PFSK-1 (cell line): Measurements from ENCODE around the gene HMGCS1.

Experiments used
- POLR2AphosphoS5 ChIP-seq: IDR thresholded peaks from 2 replicates; pipeline ENCODE4 v1.6.1; 2012; ENCODE audit warnings: low read depth, mild to moderate bottlenecking, control low read depth, low read length, moderate library complexity
- SIN3A ChIP-seq: IDR thresholded peaks from 2 replicates; pipeline ENCODE4 v1.6.1; 2012; ENCODE audit warnings: mild to moderate bottlenecking, low read length, moderate library complexity, borderline replicate concordance; ENCODE audit not compliant: insufficient read depth
- TAF1 ChIP-seq: IDR thresholded peaks from 2 replicates; pipeline ENCODE4 v1.6.1; 2012; ENCODE audit warnings: low read length, control low read depth, borderline replicate concordance; ENCODE audit not compliant: insufficient read depth
- TF ChIP-seq, protein P1 (sequence below), 2 experiments: IDR thresholded peaks; 2 replicates each; pipeline versions ENCODE4 v1.6.1 to v1.8.0; 2011 to 2012; ENCODE audit warnings: low read depth in 2 of 2, low read length in 2 of 2, control low read depth in 1 of 2, inconsistent platforms in 1 of 2, mild to moderate bottlenecking in 1 of 2, moderate library complexity in 1 of 2; ENCODE audit not compliant: insufficient read depth in 1 of 2

DNA sequence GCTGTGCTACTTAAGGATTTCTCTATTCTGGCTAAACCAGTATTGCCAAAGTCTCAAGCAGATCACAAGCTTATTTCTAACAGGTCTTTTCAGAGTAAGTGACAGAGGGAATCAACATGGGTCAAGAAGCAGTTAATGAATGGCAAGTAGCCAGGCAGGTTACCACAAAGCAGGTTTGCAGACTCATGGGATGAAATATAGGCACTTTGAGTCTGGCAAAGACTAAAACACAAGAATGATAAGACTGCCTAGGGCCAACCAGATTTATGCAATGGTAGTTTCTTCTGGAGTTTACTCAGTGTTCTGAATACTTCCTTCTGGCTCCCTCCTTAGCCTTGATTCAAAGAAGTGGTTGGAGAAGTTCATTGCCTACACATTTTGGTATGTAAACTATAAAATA, 3.6 kb downstream of the HMGCS1 start:
- TF ChIP-seq POLR2AphosphoS5 (no peak), SIN3A (no peak), TAF1 (no peak)
- TF ChIP-seq, protein P1, sequence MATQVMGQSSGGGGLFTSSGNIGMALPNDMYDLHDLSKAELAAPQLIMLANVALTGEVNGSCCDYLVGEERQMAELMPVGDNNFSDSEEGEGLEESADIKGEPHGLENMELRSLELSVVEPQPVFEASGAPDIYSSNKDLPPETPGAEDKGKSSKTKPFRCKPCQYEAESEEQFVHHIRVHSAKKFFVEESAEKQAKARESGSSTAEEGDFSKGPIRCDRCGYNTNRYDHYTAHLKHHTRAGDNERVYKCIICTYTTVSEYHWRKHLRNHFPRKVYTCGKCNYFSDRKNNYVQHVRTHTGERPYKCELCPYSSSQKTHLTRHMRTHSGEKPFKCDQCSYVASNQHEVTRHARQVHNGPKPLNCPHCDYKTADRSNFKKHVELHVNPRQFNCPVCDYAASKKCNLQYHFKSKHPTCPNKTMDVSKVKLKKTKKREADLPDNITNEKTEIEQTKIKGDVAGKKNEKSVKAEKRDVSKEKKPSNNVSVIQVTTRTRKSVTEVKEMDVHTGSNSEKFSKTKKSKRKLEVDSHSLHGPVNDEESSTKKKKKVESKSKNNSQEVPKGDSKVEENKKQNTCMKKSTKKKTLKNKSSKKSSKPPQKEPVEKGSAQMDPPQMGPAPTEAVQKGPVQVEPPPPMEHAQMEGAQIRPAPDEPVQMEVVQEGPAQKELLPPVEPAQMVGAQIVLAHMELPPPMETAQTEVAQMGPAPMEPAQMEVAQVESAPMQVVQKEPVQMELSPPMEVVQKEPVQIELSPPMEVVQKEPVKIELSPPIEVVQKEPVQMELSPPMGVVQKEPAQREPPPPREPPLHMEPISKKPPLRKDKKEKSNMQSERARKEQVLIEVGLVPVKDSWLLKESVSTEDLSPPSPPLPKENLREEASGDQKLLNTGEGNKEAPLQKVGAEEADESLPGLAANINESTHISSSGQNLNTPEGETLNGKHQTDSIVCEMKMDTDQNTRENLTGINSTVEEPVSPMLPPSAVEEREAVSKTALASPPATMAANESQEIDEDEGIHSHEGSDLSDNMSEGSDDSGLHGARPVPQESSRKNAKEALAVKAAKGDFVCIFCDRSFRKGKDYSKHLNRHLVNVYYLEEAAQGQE (IDR thresholded peaks at IDR 0.05; ENCODE audit: insufficient read depth in 1 of 2, low read depth in 2 of 2, low read length in 2 of 2), result no peak
